Measurements from ENCODE around the gene RYR3.
"Not testable (repeated sequence)": the region's sequence is repeated elsewhere in the genome, so short reads cannot be mapped to it uniquely, and the experiment has no call there.

RYR3 gene

GRCh38 chr15:33516563-33516962, 205.8 kb downstream of the RYR3 start:
- DNase-seq (ENCODE audit: low read depth): no peak

- no peak for DNase-seq (ENCODE audit: low read depth)
Observed at GRCh38 chr15:33517944-33518343, 207.2 kb downstream of the RYR3 start.

DNA sequence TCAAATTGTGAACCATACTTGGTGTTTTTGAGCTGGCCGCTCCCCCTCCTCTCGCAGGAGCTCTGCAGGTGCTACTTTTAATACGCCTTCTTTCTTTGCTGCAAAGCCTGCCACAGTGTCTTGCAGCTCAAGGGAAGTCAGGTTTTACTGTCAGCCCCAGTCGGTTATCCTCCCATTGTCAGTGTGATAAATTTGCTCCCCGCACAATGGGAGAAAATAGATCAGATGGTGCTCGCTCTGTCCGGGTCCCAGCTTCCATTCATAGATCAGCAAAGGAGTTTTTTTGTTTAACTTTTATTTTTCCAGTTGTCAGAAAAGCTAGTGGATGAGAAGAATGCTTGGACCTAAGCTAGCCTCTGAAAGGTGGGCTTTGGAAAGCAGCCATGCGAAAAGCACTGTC, 207.7 kb downstream of the RYR3 start:
- no peak for DNase-seq (ENCODE audit: low read depth)

DNA sequence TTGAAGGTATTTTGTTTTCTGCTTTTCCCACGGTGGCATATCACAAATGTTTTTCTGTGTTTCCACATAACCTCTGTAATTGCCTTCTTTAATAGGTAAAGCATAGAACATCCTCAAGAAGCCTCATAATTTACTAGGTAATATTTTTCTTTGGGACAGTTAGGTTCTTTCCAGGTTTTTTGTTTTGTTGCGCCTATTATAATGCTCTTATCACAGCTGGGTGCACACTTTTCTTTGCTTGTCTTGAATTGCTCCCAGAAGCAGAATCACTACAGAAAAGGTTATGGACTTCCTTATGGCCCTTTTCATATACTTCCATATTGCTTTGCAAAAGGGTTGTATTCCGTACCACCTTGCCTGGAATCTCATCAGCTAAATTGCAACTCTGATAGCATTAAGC, 213.5 kb downstream of the RYR3 start:
- no peak for DNase-seq (ENCODE audit: low read depth)

DNA sequence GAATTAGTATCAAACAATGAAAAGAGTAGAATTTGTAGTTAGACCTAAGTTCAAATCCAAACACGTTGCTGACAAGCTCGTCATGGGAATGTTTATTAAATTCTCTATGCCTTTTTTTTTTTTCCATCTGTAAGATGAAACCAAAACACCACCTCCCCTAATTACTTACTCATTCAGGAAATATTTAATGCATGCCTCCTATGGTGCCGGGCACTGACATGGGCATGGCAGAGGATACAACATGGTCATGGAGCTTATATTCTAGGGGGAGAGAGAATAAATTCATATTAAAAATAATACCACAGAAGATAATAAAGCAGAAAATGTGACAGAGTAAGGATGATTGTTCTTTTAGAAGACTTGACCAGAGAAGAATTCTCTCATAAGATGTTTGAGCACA, 215.8 kb downstream of the RYR3 start:
- DNase-seq (ENCODE audit: low read depth): no peak

DNA sequence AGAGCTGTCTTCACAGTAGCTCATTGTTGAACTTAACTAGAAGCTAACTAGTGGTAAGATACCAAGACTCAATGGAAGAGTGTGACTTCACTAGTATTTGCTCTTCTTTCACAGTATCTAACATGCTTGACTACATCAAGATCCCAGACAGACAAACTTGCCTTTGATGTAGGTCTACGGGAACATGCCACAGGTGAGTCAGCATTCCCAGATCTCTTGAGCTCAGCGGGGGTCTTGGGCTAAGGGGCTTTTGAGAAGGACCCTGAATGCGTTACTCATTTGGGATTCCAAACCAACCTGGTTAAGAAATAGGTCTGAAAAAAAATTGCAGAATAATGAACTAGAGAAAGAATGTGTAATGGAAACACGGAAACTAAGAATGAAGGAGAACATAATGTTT, 222.4 kb downstream of the RYR3 start:
- no peak for DNase-seq (ENCODE audit: low read depth)

GRCh38 chr15:33534642-33535041, 223.9 kb downstream of the RYR3 start:
- no peak for DNase-seq (ENCODE audit: low read depth)

DNA sequence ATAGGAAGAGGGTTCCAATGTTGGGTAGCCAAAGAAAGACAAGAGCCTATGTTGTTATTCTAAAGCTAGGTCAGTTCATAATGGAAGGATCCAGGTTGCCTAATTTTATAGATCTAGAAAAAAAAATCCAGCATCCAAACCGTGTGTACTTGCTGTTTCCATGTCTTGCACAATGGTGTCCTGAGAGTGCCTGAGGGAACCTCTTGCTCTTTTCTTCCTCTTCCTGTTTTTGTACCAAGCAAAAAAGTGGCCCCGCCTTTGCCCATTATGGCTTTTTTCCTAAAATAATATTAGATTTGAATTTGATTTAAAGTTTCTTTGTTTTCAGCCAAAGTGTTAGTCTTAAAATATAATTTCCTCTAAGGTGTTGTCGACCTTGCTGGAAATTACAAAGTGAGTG, 224.4 kb downstream of the RYR3 start:
- no peak for DNase-seq (ENCODE audit: low read depth)

GRCh38 chr15:33539825-33540573, 229.2 kb downstream of the RYR3 start:
- no peak for DNase-seq (ENCODE audit: low read depth)

GRCh38 chr15:33543957-33544356, 233.2 kb downstream of the RYR3 start:
- DNase-seq (ENCODE audit: low read depth): no peak

DNA sequence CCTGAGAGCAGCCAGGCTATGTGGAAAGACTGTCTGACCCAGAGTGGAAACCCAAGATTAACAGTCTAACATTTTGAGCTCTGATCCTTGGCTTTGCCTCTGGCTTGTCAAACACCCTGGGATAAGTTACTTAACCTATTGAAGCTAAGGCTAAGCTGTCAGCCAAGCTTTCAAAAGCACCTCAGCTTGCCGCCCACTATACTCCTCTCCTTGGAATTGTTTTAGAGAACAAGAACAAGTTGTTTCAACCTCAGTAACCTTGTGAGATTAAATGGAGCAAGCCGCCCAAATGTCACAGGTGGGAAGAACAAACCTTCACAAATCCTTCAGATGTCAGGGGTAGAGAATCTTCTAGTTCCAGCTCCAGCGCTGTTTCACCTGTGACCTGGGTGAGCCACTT, 235.1 kb downstream of the RYR3 start:
- no peak for DNase-seq (ENCODE audit: low read depth)

GRCh38 chr15:33547876-33548275, 237.1 kb downstream of the RYR3 start:
- no peak for DNase-seq (ENCODE audit: low read depth)

DNA sequence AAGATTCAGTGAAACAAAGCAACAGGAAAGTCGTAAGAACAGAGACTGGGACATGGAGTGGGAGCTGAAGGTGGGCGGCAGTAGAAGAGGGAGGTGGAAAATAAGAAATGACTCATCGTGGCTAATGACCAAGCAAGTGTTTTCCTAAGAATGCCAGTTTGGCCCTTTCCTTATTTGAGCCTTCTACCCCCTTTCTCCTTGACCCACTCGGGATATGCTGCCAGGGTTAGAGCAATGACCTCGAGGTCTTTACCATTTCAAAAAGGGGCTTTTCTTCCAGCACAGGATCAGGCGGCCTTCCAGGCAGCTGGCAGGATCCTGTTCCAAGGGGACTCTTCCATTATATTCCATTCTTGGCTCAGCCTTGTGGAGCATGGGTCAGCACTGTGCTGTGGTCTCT, 241.1 kb downstream of the RYR3 start:
- DNase-seq (ENCODE audit: low read depth): no peak

GRCh38 chr15:33553157-33553556, 242.4 kb downstream of the RYR3 start:
- DNase-seq (ENCODE audit: low read depth): no peak

- no peak for DNase-seq (ENCODE audit: low read depth)
Observed at GRCh38 chr15:33559207-33559890, 248.6 kb downstream of the RYR3 start.

DNA sequence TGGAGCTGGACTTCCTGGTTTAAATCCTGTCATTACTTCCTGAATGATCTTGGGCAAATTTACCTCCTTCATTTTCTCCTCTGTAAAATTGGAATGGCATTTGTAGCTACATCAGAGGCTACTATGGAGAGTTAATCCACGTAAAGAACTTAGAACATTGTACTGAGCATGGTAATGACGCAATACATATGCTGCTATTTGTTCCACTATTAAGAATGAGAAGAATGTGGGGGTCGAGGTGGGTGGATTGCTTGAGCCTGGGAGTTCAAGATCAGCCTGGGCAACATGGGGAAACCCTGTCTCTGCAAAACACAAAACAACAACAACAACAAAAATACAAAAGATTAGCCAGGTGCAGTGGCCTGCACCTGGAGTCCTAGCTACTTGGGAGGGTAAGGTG, 250.6 kb downstream of the RYR3 start:
- no peak for DNase-seq (ENCODE audit: low read depth)

DNA sequence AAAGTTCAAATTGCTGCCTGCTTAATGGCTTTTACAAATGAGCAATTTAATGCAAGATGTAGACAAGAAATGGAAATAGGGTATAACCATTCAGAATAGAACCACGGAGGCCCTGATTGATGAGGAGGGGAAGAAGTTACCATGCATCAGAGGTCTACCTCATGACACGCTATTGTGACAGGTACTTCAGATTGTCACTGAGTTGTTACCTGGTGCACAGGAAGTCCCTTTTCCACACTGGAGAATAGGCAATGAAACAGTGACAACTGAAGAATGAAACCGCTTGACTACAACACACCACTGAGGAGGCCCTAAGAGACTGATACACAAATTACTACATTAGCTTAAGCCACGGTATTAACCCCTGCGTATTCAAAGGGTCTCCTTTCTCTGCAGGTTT, 251.2 kb downstream of the RYR3 start:
- no peak for DNase-seq (ENCODE audit: low read depth)

DNA sequence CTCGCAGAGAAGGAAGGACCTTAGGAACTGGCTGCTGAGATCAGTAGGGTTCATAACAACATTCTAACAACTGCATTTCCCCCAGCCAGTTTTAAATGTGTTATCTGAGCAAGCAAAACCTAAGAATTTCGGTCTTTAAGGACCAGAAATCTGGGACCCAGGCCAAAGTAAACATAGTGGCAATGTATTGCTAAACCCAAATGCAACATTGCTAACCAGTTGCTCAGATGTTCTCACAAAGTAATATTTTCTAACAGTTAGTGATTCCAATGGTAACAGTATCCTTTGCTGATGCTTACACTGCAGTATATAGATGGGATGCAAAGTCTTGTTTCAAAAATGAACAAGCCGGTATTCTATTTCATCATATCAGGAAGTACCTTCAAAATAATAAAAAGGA, 254.3 kb downstream of the RYR3 start:
- DNase-seq (ENCODE audit: low read depth): no peak

GRCh38 chr15:33567652-33568051, 256.9 kb downstream of the RYR3 start:
- DNase-seq (ENCODE audit: low read depth): no peak

- DNase-seq (ENCODE audit: low read depth): no peak
Observed at GRCh38 chr15:33569036-33569435, 258.3 kb downstream of the RYR3 start.

- DNase-seq (ENCODE audit: low read depth): not testable (repeated sequence)
Observed at GRCh38 chr15:33577911-33578310, 267.1 kb downstream of the RYR3 start.

- no peak for DNase-seq (ENCODE audit: low read depth)
Observed at GRCh38 chr15:33580526-33580925, 269.8 kb downstream of the RYR3 start.

- no peak for DNase-seq (ENCODE audit: low read depth)
Observed at GRCh38 chr15:33581032-33581431, 270.3 kb downstream of the RYR3 start.

GRCh38 chr15:33584797-33585196, 274.0 kb downstream of the RYR3 start:
- DNase-seq (ENCODE audit: low read depth): no peak
